Suprapubic skin (tissue), 3 donors: ENCODE results near the gene TAS1R2.

ENCODE experiments used
- EP300 ChIP-seq: sonication (generic); formaldehyde crosslinking; IDR thresholded peaks from one replicate; pipeline ENCODE4 v1.6.1; 2017; ENCODE audit warnings: antibody characterized with exemption
- POLR2A ChIP-seq, 2 donors: fragments of 450-650 bp; IDR thresholded peaks; one replicate each; pipeline ENCODE4 v1.6.1; 2017; ENCODE audit warnings: antibody characterized with exemption in 2 of 2, mild to moderate bottlenecking in 2 of 2, moderate library complexity in 2 of 2
- TF ChIP-seq, protein P1 (sequence below), 2 donors: fragments of 200-600 bp in 1 of 2; fragments of 450-650 bp in 1 of 2; sonication (generic) in 1 of 2; IDR thresholded peaks; one replicate each; pipeline ENCODE4 v1.5.1; 2016 to 2019; ENCODE audit warnings: antibody characterized with exemption in 2 of 2, mild to moderate bottlenecking in 1 of 2, moderate library complexity in 1 of 2

DNA sequence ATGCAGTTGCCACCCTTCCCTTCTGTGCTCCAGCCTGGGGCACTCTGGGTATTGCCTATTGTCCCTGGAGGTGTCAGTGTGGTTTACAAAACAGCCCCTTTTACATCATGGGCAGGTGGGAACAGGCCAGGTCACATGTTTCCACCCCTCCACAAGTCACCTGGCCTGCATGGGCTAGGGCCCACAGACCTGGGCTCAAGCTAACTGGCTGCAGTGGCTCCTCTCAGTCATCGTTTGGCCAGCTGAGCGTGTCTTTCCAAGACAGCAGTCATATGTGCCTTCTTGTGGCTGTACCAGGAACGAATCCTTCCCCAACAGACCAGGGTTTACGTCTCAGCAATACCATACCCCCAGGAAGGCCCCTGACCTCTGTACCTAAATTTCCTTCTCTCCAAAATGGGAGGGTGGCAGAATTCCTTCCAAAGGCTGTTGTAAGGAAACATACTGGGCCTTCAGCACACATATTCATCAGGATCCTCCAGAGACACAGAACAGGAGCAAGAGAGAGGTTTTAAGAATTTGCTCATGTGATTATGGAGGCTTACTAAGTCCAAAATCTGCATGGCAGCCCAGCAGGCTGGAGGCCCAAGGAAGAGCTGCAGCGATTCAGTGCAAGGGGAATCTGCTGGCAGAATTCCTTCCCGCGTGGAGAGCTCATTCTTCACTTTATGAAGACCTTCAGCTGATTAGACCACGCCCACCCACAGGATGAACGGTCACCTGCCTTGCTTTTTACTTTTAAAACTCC, 10.6 kb upstream of the TAS1R2 start:
- TF ChIP-seq, protein P1, sequence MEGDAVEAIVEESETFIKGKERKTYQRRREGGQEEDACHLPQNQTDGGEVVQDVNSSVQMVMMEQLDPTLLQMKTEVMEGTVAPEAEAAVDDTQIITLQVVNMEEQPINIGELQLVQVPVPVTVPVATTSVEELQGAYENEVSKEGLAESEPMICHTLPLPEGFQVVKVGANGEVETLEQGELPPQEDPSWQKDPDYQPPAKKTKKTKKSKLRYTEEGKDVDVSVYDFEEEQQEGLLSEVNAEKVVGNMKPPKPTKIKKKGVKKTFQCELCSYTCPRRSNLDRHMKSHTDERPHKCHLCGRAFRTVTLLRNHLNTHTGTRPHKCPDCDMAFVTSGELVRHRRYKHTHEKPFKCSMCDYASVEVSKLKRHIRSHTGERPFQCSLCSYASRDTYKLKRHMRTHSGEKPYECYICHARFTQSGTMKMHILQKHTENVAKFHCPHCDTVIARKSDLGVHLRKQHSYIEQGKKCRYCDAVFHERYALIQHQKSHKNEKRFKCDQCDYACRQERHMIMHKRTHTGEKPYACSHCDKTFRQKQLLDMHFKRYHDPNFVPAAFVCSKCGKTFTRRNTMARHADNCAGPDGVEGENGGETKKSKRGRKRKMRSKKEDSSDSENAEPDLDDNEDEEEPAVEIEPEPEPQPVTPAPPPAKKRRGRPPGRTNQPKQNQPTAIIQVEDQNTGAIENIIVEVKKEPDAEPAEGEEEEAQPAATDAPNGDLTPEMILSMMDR (IDR thresholded peaks at IDR 0.05) = no peak
- TF ChIP-seq EP300 = no peak
- TF ChIP-seq POLR2A (IDR thresholded peaks at IDR 0.05) = no peak
